Measurements from ENCODE around the gene RPL41. TPM values are rescaled to one million over a fixed set of nuclear protein-coding genes. Genes with fewer than 3 reads are reported as not detected.
A peak's percentile ranks its signal among the peaks of the same experiment; 100 is the strongest.

RPL41 gene
- total and polyA plus RNA-seq, 10 of the 15 experiments (the other 5 are each of a cell fraction or from before 2014, with no cell fraction given): 4,144 to 19,112 (median 8,004) TPM

DNA sequence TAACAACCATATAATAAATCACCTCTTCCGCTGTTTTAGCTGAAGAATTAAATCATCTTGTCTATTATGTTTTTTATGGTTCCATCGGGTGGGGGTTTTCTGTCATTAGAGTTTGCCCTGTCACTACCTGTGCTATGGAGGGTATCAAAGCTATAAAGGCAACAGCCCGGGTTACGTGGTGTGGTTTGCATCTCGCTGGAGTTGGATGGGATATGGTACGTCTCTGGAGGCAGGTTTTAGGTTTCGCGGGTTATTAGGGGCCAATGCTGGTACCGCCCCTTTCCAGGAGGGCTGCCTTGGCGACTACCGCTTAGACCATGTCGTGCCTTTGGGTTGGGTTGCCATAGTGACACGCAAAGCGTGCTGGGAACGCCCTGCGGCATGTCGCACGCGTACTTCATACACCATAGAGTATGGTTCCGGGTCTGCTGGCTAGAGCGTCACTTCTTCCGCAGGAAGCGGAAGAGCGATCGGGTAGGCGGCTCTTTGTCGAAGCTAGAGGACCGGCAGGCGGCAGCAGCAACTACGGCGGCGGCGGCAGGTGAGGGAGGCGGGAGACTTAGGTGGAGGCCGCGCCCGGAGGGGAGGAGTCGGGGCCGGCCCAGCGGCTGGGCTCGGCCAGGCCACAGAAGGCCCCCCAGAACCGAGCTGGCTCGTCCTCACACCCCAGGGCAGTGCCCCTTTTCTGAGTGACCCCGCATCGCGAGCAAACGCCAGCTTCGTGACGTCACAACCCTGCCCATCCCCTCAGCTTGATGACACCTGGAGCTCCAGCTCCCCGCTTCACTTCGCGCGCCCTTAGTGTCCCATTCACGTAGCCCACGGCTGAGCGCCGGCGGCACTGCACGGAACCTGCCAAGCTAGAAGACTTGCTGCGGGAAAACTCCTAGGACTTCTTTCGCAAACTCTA lies 1.6 kb downstream of the RPL41 start, which contains the start of gene ZC3H10 (continued):
- TF ChIP-seq ZBTB40 (IDR thresholded peaks at IDR 0.05; ENCODE audit: borderline replicate concordance) (peak; percentile 98), SMC3 (IDR thresholded peaks at IDR 0.05; ENCODE audit: borderline replicate concordance, low read length) (no peak), BACH1 (IDR thresholded peaks at IDR 0.05; ENCODE audit: borderline replicate concordance) (peak; percentile 99), RB1 (IDR thresholded peaks at IDR 0.05; ENCODE audit: borderline replicate concordance) (peak; percentile 81; the same call in 1 of the 2 replicates), CBX3 (IDR thresholded peaks at IDR 0.05; ENCODE audit: borderline replicate concordance, low read depth) (no peak), RFX5 (IDR thresholded peaks at IDR 0.05; ENCODE audit: low read depth, low read length) (no peak; the same call in 1 of the 2 replicates), YY1 (IDR thresholded peaks at IDR 0.05; ENCODE audit: low read depth, low read length) (peak; percentile 86; the same call in 1 of the 2 replicates), RCOR1 (conservative IDR thresholded peaks at IDR 0.05; ENCODE audit: low read depth, low read length) (no peak), CHD1 (IDR thresholded peaks at IDR 0.05; ENCODE audit: low read depth, low read length) (no peak), IKZF2 (IDR thresholded peaks at IDR 0.05) (no peak), NBN (IDR thresholded peaks at IDR 0.05) (peak; percentile 95), CBFB (IDR thresholded peaks at IDR 0.05; ENCODE audit: low read depth) (no peak; the same call in none of the 2 replicates), IKZF1 (conservative IDR thresholded peaks at IDR 0.05) (peak; percentile 98), HDAC2 (IDR thresholded peaks at IDR 0.05) (no peak), MEF2B (IDR thresholded peaks at IDR 0.05; ENCODE audit: partially characterized antibody, poor library complexity, severe bottlenecking) (peak; percentile 69), ZBED1 (IDR thresholded peaks at IDR 0.05; ENCODE audit: borderline replicate concordance) (peak; percentile 99)
- TF ChIP-seq, protein P1, sequence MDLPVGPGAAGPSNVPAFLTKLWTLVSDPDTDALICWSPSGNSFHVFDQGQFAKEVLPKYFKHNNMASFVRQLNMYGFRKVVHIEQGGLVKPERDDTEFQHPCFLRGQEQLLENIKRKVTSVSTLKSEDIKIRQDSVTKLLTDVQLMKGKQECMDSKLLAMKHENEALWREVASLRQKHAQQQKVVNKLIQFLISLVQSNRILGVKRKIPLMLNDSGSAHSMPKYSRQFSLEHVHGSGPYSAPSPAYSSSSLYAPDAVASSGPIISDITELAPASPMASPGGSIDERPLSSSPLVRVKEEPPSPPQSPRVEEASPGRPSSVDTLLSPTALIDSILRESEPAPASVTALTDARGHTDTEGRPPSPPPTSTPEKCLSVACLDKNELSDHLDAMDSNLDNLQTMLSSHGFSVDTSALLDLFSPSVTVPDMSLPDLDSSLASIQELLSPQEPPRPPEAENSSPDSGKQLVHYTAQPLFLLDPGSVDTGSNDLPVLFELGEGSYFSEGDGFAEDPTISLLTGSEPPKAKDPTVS (IDR thresholded peaks at IDR 0.05; ENCODE audit: low read depth, low read length): 0 out of 2 replicates have a peak, but pooled peaks have one; percentile 54
- TF ChIP-seq, protein P2, sequence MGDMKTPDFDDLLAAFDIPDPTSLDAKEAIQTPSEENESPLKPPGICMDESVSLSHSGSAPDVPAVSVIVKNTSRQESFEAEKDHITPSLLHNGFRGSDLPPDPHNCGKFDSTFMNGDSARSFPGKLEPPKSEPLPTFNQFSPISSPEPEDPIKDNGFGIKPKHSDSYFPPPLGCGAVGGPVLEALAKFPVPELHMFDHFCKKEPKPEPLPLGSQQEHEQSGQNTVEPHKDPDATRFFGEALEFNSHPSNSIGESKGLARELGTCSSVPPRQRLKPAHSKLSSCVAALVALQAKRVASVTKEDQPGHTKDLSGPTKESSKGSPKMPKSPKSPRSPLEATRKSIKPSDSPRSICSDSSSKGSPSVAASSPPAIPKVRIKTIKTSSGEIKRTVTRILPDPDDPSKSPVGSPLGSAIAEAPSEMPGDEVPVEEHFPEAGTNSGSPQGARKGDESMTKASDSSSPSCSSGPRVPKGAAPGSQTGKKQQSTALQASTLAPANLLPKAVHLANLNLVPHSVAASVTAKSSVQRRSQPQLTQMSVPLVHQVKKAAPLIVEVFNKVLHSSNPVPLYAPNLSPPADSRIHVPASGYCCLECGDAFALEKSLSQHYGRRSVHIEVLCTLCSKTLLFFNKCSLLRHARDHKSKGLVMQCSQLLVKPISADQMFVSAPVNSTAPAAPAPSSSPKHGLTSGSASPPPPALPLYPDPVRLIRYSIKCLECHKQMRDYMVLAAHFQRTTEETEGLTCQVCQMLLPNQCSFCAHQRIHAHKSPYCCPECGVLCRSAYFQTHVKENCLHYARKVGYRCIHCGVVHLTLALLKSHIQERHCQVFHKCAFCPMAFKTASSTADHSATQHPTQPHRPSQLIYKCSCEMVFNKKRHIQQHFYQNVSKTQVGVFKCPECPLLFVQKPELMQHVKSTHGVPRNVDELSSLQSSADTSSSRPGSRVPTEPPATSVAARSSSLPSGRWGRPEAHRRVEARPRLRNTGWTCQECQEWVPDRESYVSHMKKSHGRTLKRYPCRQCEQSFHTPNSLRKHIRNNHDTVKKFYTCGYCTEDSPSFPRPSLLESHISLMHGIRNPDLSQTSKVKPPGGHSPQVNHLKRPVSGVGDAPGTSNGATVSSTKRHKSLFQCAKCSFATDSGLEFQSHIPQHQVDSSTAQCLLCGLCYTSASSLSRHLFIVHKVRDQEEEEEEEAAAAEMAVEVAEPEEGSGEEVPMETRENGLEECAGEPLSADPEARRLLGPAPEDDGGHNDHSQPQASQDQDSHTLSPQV (IDR thresholded peaks at IDR 0.05): no peak
- TF ChIP-seq, protein P3, sequence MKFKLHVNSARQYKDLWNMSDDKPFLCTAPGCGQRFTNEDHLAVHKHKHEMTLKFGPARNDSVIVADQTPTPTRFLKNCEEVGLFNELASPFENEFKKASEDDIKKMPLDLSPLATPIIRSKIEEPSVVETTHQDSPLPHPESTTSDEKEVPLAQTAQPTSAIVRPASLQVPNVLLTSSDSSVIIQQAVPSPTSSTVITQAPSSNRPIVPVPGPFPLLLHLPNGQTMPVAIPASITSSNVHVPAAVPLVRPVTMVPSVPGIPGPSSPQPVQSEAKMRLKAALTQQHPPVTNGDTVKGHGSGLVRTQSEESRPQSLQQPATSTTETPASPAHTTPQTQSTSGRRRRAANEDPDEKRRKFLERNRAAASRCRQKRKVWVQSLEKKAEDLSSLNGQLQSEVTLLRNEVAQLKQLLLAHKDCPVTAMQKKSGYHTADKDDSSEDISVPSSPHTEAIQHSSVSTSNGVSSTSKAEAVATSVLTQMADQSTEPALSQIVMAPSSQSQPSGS (IDR thresholded peaks at IDR 0.05; ENCODE audit: low read length): peak; percentile 73
